ENCODE results near the gene GRIN2C.

GRCh38 chr17:74870512-74870911 is 10.8 kb upstream of the GRIN2C start:
- TF ChIP-seq GLIS3 (CRISPR knock-in tag; IDR thresholded peaks at IDR 0.05) (no peak), PATZ1 (CRISPR knock-in tag; IDR thresholded peaks at IDR 0.05; ENCODE audit: borderline replicate concordance) (no peak), ARNTL (CRISPR knock-in tag; IDR thresholded peaks at IDR 0.05; ENCODE audit: borderline replicate concordance, low read depth) (no peak), SNAI2 (CRISPR knock-in tag; IDR thresholded peaks at IDR 0.05) (no peak), PPARA (CRISPR knock-in tag; IDR thresholded peaks at IDR 0.05; ENCODE audit: borderline replicate concordance) (no peak), ZFP30 (CRISPR knock-in tag; IDR thresholded peaks at IDR 0.05) (no peak), OSR1 (CRISPR knock-in tag; IDR thresholded peaks at IDR 0.05) (no peak), CREB5 (CRISPR knock-in tag; IDR thresholded peaks at IDR 0.05; ENCODE audit: low read depth) (no peak), ZFP3 (CRISPR knock-in tag; IDR thresholded peaks at IDR 0.05) (no peak), POU6F1 (CRISPR knock-in tag; IDR thresholded peaks at IDR 0.05; ENCODE audit: borderline replicate concordance, low read depth) (no peak), RARB (CRISPR knock-in tag; IDR thresholded peaks at IDR 0.05) (no peak), ZNF565 (CRISPR knock-in tag; conservative IDR thresholded peaks at IDR 0.05; ENCODE audit: low read depth) (no peak), TSHZ2 (CRISPR knock-in tag; IDR thresholded peaks at IDR 0.05) (no peak)
